T-helper 17 cell (primary cell): ENCODE results near the gene ARRDC3. TPM values are rescaled to one million over a fixed set of nuclear protein-coding genes. Genes with fewer than 3 reads are reported as not detected.
A peak's percentile ranks its signal among the peaks of the same experiment; 100 is the strongest.
"Not testable (repeated sequence)": the region's sequence is repeated elsewhere in the genome, so short reads cannot be mapped to it uniquely, and the experiment has no call there.

ENCODE experiments used
- ATAC-seq: fragments of 150-1000 bp; cut with Tn5 transposase; 2 replicates; pipeline ENCODE4 v1.10.0; 2021; ENCODE audit warnings: mild to moderate bottlenecking, moderate library complexity
- DNase-seq, 3 donors: peaks; one replicate each; pipeline versions ENCODE4 v3.0.0 to v3.0.0-alpha.2; 2020 to 2021
- H3K9me3 ChIP-seq: one replicate; pipeline ENCODE4 v1.7.0; 2013; ENCODE audit warnings: low read length, mild to moderate bottlenecking; ENCODE audit not compliant: control insufficient read depth, poor library complexity, severe bottlenecking
- H3K27ac Mint-ChIP-seq: one replicate; pipeline ENCODE4 v1.8.0; 2022; ENCODE audit warnings: mild to moderate bottlenecking, moderate library complexity, mixed read lengths
- H3K27me3 Mint-ChIP-seq: one replicate; pipeline ENCODE4 v1.8.0; 2022; ENCODE audit warnings: mixed read lengths
- H3K36me3 Mint-ChIP-seq: one replicate; pipeline ENCODE4 v1.8.0; 2022; ENCODE audit warnings: low read depth, mixed read lengths
- H3K4me1 Mint-ChIP-seq: one replicate; pipeline ENCODE4 v1.8.0; 2022; ENCODE audit warnings: mild to moderate bottlenecking, mixed read lengths
- H3K4me3 Mint-ChIP-seq: one replicate; pipeline ENCODE4 v1.8.0; 2022; ENCODE audit warnings: mild to moderate bottlenecking, moderate library complexity, mixed read lengths
- total RNA-seq, 4 donors: library from RNA in 2 of 4; stranded (reverse) in 2 of 4; gene quantifications; one replicate each; pipeline ENCODE4 v1.2.3 and lab custom pipeline; 2022 to 2026

ARRDC3 gene
- total RNA-seq, 2 donors from 2014 or later = 173 to 200 TPM

- ATAC-seq = no peak
- Mint-ChIP-seq H3K27me3 (peaks cover 10% of the 10 kb centered on the region), H3K4me3 (no peak overlapping the region), H3K27ac (no peak overlapping the region), H3K4me1 (peaks cover 2% of the 10 kb centered on the region), H3K36me3 (no peaks in the 10 kb centered on the region)
- no peaks in the 10 kb centered on the region for H3K9me3 ChIP-seq
- no peak for DNase-seq
These were observed 42.0 kb downstream of the ARRDC3 start for GRCh38 chr5:91341154-91341553.

- peaks cover 10% of the 10 kb centered on the region for H3K27me3 Mint-ChIP-seq
- peaks cover 2% of the 10 kb centered on the region for H3K4me1 Mint-ChIP-seq
- ATAC-seq (no peak), DNase-seq (no peak)
- H3K9me3 ChIP-seq = no peaks in the 10 kb centered on the region
- H3K4me3 Mint-ChIP-seq = no peak overlapping the region
- no peaks in the 10 kb centered on the region for H3K36me3 Mint-ChIP-seq
- H3K27ac Mint-ChIP-seq = no peak overlapping the region
These were observed 42.6 kb downstream of the ARRDC3 start for GRCh38 chr5:91340532-91340931.

- no peak for ATAC-seq
- H3K4me1 Mint-ChIP-seq = peaks cover 2% of the 10 kb centered on the region
- no peaks in the 10 kb centered on the region for H3K9me3 ChIP-seq
- peaks cover 10% of the 10 kb centered on the region for H3K27me3 Mint-ChIP-seq
- H3K4me3 Mint-ChIP-seq = no peak overlapping the region
- no peak overlapping the region for H3K27ac Mint-ChIP-seq
- H3K36me3 Mint-ChIP-seq = no peaks in the 10 kb centered on the region
- DNase-seq = no peak
These were observed 43.9 kb downstream of the ARRDC3 start for GRCh38 chr5:91339063-91339705.

DNA sequence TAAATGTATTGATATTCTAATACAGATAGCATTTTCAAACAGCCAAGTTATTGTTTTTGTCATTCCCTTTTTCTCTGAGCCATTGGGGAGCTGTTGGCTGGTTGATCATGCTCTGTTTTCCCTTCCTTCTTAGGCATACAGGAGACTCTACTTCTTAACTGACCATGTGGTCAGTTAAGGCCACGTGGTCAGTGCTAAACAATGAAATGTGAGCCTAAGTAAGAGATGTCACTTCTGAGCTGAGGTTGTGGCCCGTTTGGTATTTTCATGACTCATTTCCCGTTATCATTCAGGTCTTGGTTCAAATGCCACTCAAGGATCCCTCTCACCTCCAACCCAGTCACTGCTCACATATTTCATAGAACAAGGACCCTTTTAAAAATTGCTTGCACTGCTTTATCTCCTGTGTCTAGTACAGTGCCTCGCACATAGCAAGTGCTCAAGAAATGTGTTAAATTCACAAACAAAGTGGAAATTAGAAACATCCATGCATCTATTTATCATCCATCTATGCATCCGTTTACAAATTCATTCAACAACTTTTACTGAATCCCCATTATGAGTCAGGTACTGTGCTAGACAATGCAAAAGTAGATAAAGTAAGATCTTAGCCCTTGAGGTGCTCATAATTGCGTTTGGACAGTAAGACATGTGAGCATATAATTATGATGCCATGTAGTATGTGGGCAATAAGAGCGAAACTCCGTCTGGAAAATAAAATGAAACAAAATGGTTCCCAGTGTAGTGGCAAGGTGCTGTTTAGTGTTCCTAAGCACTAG is 50.7 kb downstream of the ARRDC3 start:
- peak overlapping the region; percentile 49 for H3K27ac Mint-ChIP-seq
- H3K36me3 Mint-ChIP-seq = no peaks in the 10 kb centered on the region
- H3K4me3 Mint-ChIP-seq = no peak overlapping the region
- H3K27me3 Mint-ChIP-seq = no peaks in the 10 kb centered on the region
- H3K9me3 ChIP-seq = no peaks in the 10 kb centered on the region
- ATAC-seq (no peak), DNase-seq (no peak)
- H3K4me1 Mint-ChIP-seq = peaks cover 8% of the 10 kb centered on the region

DNA sequence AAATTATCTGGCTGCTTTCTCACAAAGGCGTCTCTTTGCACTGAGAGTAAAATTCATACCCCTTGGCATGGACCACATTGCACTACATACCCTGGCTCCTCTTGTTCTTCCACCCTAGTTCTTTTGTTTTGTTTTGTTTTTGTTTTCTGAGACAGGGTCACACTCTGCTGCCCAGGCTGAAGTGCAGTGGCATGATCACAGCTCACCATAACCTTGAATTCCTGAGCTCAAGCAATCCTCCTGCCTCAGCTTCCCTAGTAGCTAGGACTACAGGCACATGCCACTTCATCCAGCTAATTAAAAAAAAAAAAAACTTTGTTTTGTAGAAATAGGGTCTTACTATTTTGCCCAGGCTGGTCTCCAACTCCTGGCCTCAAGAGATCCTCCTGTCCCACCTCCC is 51.4 kb downstream of the ARRDC3 start:
- H3K36me3 Mint-ChIP-seq = no peaks in the 10 kb centered on the region
- DNase-seq = no peak
- no peaks in the 10 kb centered on the region for H3K9me3 ChIP-seq
- H3K4me3 Mint-ChIP-seq = no peak overlapping the region
- no peak for ATAC-seq
- no peaks in the 10 kb centered on the region for H3K27me3 Mint-ChIP-seq
- H3K27ac Mint-ChIP-seq = peak overlapping the region; percentile 49
- peaks cover 8% of the 10 kb centered on the region for H3K4me1 Mint-ChIP-seq

- H3K4me1 Mint-ChIP-seq = peaks cover 8% of the 10 kb centered on the region
- H3K27ac Mint-ChIP-seq = no peak overlapping the region
- no peak overlapping the region for H3K4me3 Mint-ChIP-seq
- no peaks in the 10 kb centered on the region for H3K9me3 ChIP-seq
- no peak for ATAC-seq
- no peaks in the 10 kb centered on the region for H3K36me3 Mint-ChIP-seq
- DNase-seq = no peak
- H3K27me3 Mint-ChIP-seq = no peaks in the 10 kb centered on the region
These were observed 53.8 kb downstream of the ARRDC3 start for GRCh38 chr5:91329283-91329682.

DNA sequence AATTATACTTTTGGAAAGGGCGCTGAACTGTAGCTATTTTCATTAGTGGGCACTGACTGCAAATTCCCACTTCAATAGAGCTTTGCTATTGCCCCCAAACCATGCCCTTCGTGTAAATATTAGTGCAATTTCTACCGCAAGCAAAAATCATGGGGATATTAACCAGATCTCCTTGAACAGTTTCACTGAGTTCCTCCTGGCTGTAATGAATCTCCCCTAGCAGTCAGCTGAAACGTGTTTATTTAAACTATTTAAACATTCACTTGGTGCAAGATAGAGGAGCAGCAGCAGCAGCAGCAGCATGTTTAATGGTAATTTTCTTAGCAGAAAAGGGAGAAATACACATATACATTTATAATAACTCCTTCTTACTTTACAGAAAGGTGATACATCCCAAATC is 54.4 kb downstream of the ARRDC3 start:
- ATAC-seq (no peak), DNase-seq (no peak)
- Mint-ChIP-seq H3K4me1 (peaks cover 8% of the 10 kb centered on the region), H3K36me3 (no peaks in the 10 kb centered on the region), H3K4me3 (no peak overlapping the region), H3K27ac (no peak overlapping the region), H3K27me3 (no peaks in the 10 kb centered on the region)
- no peaks in the 10 kb centered on the region for H3K9me3 ChIP-seq

- H3K9me3 ChIP-seq, H3K27me3 Mint-ChIP-seq, H3K4me1 Mint-ChIP-seq, H3K36me3 Mint-ChIP-seq, H3K4me3 Mint-ChIP-seq, ATAC-seq, DNase-seq, H3K27ac Mint-ChIP-seq: not testable (repeated sequence)
These were observed 60.1 kb downstream of the ARRDC3 start for GRCh38 chr5:91322981-91323380.

GRCh38 chr5:91319667-91320066 is 63.5 kb downstream of the ARRDC3 start:
- H3K9me3 ChIP-seq = no peaks in the 10 kb centered on the region
- Mint-ChIP-seq H3K27ac (no peak overlapping the region), H3K4me3 (no peak overlapping the region), H3K27me3 (no peaks in the 10 kb centered on the region), H3K4me1 (peaks cover 6% of the 10 kb centered on the region), H3K36me3 (no peaks in the 10 kb centered on the region)
- DNase-seq (no peak), ATAC-seq (no peak)

- Mint-ChIP-seq H3K36me3 (no peaks in the 10 kb centered on the region), H3K27ac (peak overlapping the region; percentile 92), H3K4me1 (peaks cover 13% of the 10 kb centered on the region), H3K4me3 (peak overlapping the region; percentile 60), H3K27me3 (no peaks in the 10 kb centered on the region)
- peak; percentile 74 for ATAC-seq
- no peaks in the 10 kb centered on the region for H3K9me3 ChIP-seq
- DNase-seq = peak in 2 of 3 donors; percentile 21 to 30
These were observed 64.4 kb downstream of the ARRDC3 start for GRCh38 chr5:91318724-91319123.
